A172 (cell line): ENCODE measurements around the gene SEPTIN14. TPM values are rescaled to one million over a fixed set of nuclear protein-coding genes. Genes with fewer than 3 reads are reported as not detected.
"Not testable (repeated sequence)": the region's sequence is repeated elsewhere in the genome, so short reads cannot be mapped to it uniquely, and the experiment has no call there.

Source experiments
- DNase-seq: peaks from one replicate; pipeline ENCODE4 v3.0.0-alpha.2; 2015; ENCODE audit warnings: low spot score
- total RNA-seq: library from RNA; depleted of rRNA; stranded (reverse); fragments of >200 nt; shearing (Covaris generic); gene quantifications from 2 replicates; pipeline ENCODE4 v1.2.3, GENCODE V29; 2014; rRNA removed

The SEPTIN14 gene
- not detected in 2 replicates for total RNA-seq

GRCh38 chr7:55862652-55863051 lies at the start of gene SEPTIN14:
Gene SEPTIN14, minus strand, starts transcription at chr7:55862752. Its CDS starts 756 bp downstream, at chr7:55861996.
- DNase-seq = not testable (repeated sequence)

GRCh38 chr7:55903985-55904759 lies 41.6 kb upstream of the SEPTIN14 start:
- DNase-seq = no peak

- not testable (repeated sequence) for DNase-seq
These were observed 38.5 kb upstream of the SEPTIN14 start for GRCh38 chr7:55901059-55901458.

- DNase-seq = no peak
These were observed 35.7 kb upstream of the SEPTIN14 start for GRCh38 chr7:55898287-55898686.

GRCh38 chr7:55895021-55895420 lies 32.5 kb upstream of the SEPTIN14 start:
- DNase-seq = no peak

- no peak for DNase-seq
These were observed 31.4 kb upstream of the SEPTIN14 start for GRCh38 chr7:55893940-55894339.

- DNase-seq = not testable (repeated sequence)
These were observed 25.8 kb upstream of the SEPTIN14 start for GRCh38 chr7:55888378-55888777.

GRCh38 chr7:55887821-55888247 lies 25.3 kb upstream of the SEPTIN14 start:
- no peak for DNase-seq

- no peak for DNase-seq
These were observed 21.8 kb upstream of the SEPTIN14 start for GRCh38 chr7:55884321-55884720.

- DNase-seq = no peak
These were observed 16.1 kb upstream of the SEPTIN14 start for GRCh38 chr7:55878691-55879090.

- no peak for DNase-seq
These were observed 14.8 kb upstream of the SEPTIN14 start for GRCh38 chr7:55877308-55877707.

GRCh38 chr7:55873765-55874164 lies 11.2 kb upstream of the SEPTIN14 start:
- DNase-seq = no peak

GRCh38 chr7:55871932-55872485 lies 9.5 kb upstream of the SEPTIN14 start:
- no peak for DNase-seq

- DNase-seq = not testable (repeated sequence)
These were observed 6.4 kb upstream of the SEPTIN14 start for GRCh38 chr7:55868989-55869388.

- not testable (repeated sequence) for DNase-seq
These were observed 17.4 kb downstream of the SEPTIN14 start for GRCh38 chr7:55845164-55845563.

- DNase-seq = no peak
These were observed 24.0 kb downstream of the SEPTIN14 start for GRCh38 chr7:55838595-55838994.

- DNase-seq = no peak
These were observed 35.0 kb downstream of the SEPTIN14 start for GRCh38 chr7:55827577-55827976.

GRCh38 chr7:55818686-55819085 lies 43.9 kb downstream of the SEPTIN14 start:
- no peak for DNase-seq

GRCh38 chr7:55797260-55797659 lies 65.3 kb downstream of the SEPTIN14 start:
- not testable (repeated sequence) for DNase-seq

GRCh38 chr7:55794527-55794926 lies 68.0 kb downstream of the SEPTIN14 start:
- peak; percentile 28 for DNase-seq

GRCh38 chr7:55792048-55792447 lies 70.5 kb downstream of the SEPTIN14 start:
- no peak for DNase-seq

- DNase-seq = no peak
These were observed 74.8 kb downstream of the SEPTIN14 start for GRCh38 chr7:55787796-55788195.

- DNase-seq = no peak
These were observed 75.7 kb downstream of the SEPTIN14 start for GRCh38 chr7:55786901-55787300.
